ENCODE results near the gene SOX10. TPM values are rescaled to one million over a fixed set of nuclear protein-coding genes. Genes with fewer than 3 reads are reported as not detected.
A peak's percentile ranks its signal among the peaks of the same experiment; 100 is the strongest.

SOX10 gene
- total RNA-seq, 3 donors from 2014 or later, result 0.46 to 21.2 (median 1.7) TPM

GRCh38 chr22:37999236-37999635 is 14.9 kb upstream of the SOX10 start:
- Histone ChIP-seq H3K9me3 (no peaks in the 10 kb centered on the region), H3K4me3 (no peak overlapping the region), H3K4me1 (ENCODE audit: low read depth) (no peaks in the 10 kb centered on the region), H3K36me3 (ENCODE audit: low read depth) (no peaks in the 10 kb centered on the region)
- DNase-seq, result no peak
- intact Hi-C loops (cut with DNase I, micrococcal nuclease), result no loop called here
- TF ChIP-seq, protein P1, sequence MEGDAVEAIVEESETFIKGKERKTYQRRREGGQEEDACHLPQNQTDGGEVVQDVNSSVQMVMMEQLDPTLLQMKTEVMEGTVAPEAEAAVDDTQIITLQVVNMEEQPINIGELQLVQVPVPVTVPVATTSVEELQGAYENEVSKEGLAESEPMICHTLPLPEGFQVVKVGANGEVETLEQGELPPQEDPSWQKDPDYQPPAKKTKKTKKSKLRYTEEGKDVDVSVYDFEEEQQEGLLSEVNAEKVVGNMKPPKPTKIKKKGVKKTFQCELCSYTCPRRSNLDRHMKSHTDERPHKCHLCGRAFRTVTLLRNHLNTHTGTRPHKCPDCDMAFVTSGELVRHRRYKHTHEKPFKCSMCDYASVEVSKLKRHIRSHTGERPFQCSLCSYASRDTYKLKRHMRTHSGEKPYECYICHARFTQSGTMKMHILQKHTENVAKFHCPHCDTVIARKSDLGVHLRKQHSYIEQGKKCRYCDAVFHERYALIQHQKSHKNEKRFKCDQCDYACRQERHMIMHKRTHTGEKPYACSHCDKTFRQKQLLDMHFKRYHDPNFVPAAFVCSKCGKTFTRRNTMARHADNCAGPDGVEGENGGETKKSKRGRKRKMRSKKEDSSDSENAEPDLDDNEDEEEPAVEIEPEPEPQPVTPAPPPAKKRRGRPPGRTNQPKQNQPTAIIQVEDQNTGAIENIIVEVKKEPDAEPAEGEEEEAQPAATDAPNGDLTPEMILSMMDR (IDR thresholded peaks at IDR 0.05), result no peak
- ATAC-seq, result peak; percentile 33

DNA sequence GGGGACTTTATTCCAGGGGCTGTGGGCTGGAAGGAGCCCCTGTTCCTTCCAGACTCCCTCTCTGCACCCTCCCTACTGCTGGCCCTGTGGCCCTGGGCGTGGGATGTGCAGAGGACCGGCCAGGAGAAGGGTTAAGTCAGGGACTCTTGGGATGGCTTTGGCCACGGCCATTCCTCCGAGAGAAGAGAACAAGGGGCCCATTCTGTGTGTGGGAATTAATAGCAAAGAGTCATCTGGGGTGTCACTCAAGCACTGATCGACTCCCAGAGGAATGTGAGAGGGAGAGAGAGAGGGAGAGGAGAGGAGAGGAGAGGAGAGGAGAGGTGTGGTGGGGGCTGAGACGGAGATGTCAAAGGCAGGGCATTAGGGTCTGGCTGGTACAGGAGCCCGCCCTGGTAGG is 14.2 kb upstream of the SOX10 start:
- intact Hi-C loops (cut with DNase I, micrococcal nuclease), result no loop called here
- H3K36me3 ChIP-seq (ENCODE audit: low read depth), result no peaks in the 10 kb centered on the region
- no peaks in the 10 kb centered on the region for H3K4me1 ChIP-seq (ENCODE audit: low read depth)
- TF ChIP-seq, protein P1 (IDR thresholded peaks at IDR 0.05), result no peak
- no peaks in the 10 kb centered on the region for H3K9me3 ChIP-seq
- ATAC-seq (no peak), DNase-seq (no peak)
- no peak overlapping the region for H3K4me3 ChIP-seq

GRCh38 chr22:37996515-37997246 is 12.3 kb upstream of the SOX10 start:
- intact Hi-C loops (cut with DNase I, micrococcal nuclease), result no loop called here
- Histone ChIP-seq H3K4me1 (ENCODE audit: low read depth) (no peaks in the 10 kb centered on the region), H3K4me3 (no peak overlapping the region), H3K36me3 (ENCODE audit: low read depth) (no peaks in the 10 kb centered on the region), H3K9me3 (no peaks in the 10 kb centered on the region)
- peak in 2 of 3 donors; percentile 24 to 53 for DNase-seq
- peak; percentile 71 for ATAC-seq
- TF ChIP-seq, protein P1 (IDR thresholded peaks at IDR 0.05), result no peak

DNA sequence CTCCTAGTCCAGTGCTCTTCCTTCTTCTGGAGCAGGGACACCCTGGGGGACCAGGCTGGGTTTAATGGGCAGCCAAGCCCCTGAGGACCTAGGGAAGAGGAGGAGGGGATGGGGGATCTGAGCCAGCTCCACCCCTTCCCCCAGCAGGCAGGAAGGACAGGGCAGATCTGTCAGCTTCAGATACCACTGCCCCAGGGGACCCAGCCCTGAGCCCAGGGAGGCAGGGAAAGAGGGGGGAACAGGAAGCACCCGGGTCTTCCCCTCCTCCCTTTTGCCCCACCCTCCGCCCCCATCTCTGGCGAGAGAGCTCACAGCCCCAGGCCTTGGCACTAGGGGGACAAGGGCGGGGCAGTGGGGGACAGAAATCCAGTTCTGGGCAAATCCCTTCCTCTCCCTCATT is 11.7 kb upstream of the SOX10 start:
- H3K4me1 ChIP-seq (ENCODE audit: low read depth), result no peaks in the 10 kb centered on the region
- no peak overlapping the region for H3K4me3 ChIP-seq
- H3K9me3 ChIP-seq, result no peaks in the 10 kb centered on the region
- intact Hi-C loops (cut with DNase I, micrococcal nuclease), result no loop called here
- no peak for DNase-seq
- TF ChIP-seq, protein P1 (IDR thresholded peaks at IDR 0.05), result no peak
- no peaks in the 10 kb centered on the region for H3K36me3 ChIP-seq (ENCODE audit: low read depth)
- ATAC-seq, result no peak

- TF ChIP-seq, protein P1 (IDR thresholded peaks at IDR 0.05), result no peak
- no peak overlapping the region for H3K4me3 ChIP-seq
- DNase-seq (no peak), ATAC-seq (no peak)
- H3K36me3 ChIP-seq (ENCODE audit: low read depth), result no peaks in the 10 kb centered on the region
- no peaks in the 10 kb centered on the region for H3K9me3 ChIP-seq
- intact Hi-C loops (cut with DNase I, micrococcal nuclease), result no loop called here
- no peaks in the 10 kb centered on the region for H3K4me1 ChIP-seq (ENCODE audit: low read depth)
Observed at GRCh38 chr22:37995460-37995859, 11.1 kb upstream of the SOX10 start.
